GM19099 (cell line): ENCODE results near the gene FBF1.

Experiments used
- POLR2A ChIP-seq: IDR thresholded peaks from 3 replicates; pipeline ENCODE4 v1.6.1; 2011; ENCODE audit warnings: low read depth; ENCODE audit not compliant: insufficient read length; ENCODE audit errors: extremely low read depth

Gene FBF1

DNA sequence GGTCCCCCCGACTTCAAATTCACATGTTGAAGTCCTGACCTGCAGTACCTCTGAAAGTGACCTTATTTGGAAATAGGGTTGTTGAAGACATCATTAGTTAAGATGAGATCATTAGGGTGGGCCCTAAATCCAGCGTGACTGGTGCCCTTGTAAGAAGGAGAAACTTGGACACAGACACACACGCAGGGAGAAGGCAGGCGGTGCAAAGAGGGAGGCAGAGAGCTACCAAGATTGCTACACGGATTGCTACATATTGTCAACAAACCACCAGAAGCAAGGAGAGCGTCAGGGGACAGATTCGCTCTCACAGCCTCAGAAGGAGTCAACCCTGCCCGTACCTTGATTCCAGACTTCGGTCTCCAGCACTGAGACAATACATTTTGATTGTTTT lies 78.9 kb downstream of the FBF1 start:
- TF ChIP-seq POLR2A: no peak
